Kidney epithelial cell (primary cell): ENCODE measurements around the gene TRIM13. TPM values are rescaled to one million over a fixed set of nuclear protein-coding genes. Genes with fewer than 3 reads are reported as not detected.

Experiments
- DNase-seq: peaks from one replicate; pipeline ENCODE4 v3.0.0-alpha.2; 2010; ENCODE audit warnings: low read depth
- H3K27me3 ChIP-seq: 2 replicates; pipeline ENCODE4 v1.6.0; 2011; ENCODE audit warnings: low read length; ENCODE audit not compliant: control insufficient read depth, insufficient read depth
- H3K36me3 ChIP-seq: 2 replicates; pipeline ENCODE4 v1.5.1; 2011; ENCODE audit warnings: low read length; ENCODE audit not compliant: control insufficient read depth, insufficient read depth
- H3K4me3 ChIP-seq: 2 replicates; pipeline ENCODE4 v1.5.1; 2011; ENCODE audit warnings: low read depth, mild to moderate bottlenecking, control low read depth, low read length
- total RNA-seq: library from RNA; depleted of rRNA; stranded (reverse); fragments of >200 nt; gene quantifications from 2 replicates; pipeline ENCODE4 v1.2.3, GENCODE V29; 2015
- TF ChIP-seq, protein P1 (sequence below): IDR thresholded peaks from 2 replicates; pipeline ENCODE4 v1.5.1; 2011; ENCODE audit warnings: mild to moderate bottlenecking, moderate library complexity, low read length, control low read depth, inconsistent platforms; ENCODE audit not compliant: insufficient read depth, poor library complexity, severe bottlenecking

TRIM13 gene
- total RNA-seq, 1 donor from 2014 or later: 17.5 TPM

DNA sequence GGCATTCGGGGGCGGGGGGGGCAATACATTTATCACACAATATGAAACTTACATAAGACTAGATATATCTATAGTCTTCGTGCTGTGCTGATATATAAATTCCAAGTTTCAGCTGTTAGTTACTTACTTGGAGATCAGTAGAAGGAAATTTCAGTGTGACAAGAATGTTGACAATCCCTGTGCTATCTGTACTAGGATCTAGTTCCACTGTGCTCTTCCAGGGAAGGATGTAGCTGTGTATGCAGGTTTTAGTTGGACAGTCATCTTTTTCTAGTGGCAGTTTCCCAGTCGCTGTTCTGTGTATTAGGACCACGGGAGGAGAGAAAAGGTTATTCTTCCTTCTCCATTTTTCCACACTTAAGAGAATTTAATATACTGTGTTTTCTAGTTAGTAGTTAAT lies 3.2 kb upstream of the TRIM13 start:
- no peaks in the 10 kb centered on the region for H3K27me3 ChIP-seq
- no peaks in the 10 kb centered on the region for H3K36me3 ChIP-seq
- TF ChIP-seq, protein P1, sequence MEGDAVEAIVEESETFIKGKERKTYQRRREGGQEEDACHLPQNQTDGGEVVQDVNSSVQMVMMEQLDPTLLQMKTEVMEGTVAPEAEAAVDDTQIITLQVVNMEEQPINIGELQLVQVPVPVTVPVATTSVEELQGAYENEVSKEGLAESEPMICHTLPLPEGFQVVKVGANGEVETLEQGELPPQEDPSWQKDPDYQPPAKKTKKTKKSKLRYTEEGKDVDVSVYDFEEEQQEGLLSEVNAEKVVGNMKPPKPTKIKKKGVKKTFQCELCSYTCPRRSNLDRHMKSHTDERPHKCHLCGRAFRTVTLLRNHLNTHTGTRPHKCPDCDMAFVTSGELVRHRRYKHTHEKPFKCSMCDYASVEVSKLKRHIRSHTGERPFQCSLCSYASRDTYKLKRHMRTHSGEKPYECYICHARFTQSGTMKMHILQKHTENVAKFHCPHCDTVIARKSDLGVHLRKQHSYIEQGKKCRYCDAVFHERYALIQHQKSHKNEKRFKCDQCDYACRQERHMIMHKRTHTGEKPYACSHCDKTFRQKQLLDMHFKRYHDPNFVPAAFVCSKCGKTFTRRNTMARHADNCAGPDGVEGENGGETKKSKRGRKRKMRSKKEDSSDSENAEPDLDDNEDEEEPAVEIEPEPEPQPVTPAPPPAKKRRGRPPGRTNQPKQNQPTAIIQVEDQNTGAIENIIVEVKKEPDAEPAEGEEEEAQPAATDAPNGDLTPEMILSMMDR: no peak
- no peak for DNase-seq
- no peak overlapping the region for H3K4me3 ChIP-seq

- no peak for DNase-seq
- H3K36me3 ChIP-seq: no peaks in the 10 kb centered on the region
- H3K4me3 ChIP-seq: peak overlapping the region; percentile 70
- TF ChIP-seq, protein P1: no peak
- H3K27me3 ChIP-seq: no peaks in the 10 kb centered on the region
Measured at GRCh38 chr13:49995625-49996101, 1.2 kb upstream of the TRIM13 start.

DNA sequence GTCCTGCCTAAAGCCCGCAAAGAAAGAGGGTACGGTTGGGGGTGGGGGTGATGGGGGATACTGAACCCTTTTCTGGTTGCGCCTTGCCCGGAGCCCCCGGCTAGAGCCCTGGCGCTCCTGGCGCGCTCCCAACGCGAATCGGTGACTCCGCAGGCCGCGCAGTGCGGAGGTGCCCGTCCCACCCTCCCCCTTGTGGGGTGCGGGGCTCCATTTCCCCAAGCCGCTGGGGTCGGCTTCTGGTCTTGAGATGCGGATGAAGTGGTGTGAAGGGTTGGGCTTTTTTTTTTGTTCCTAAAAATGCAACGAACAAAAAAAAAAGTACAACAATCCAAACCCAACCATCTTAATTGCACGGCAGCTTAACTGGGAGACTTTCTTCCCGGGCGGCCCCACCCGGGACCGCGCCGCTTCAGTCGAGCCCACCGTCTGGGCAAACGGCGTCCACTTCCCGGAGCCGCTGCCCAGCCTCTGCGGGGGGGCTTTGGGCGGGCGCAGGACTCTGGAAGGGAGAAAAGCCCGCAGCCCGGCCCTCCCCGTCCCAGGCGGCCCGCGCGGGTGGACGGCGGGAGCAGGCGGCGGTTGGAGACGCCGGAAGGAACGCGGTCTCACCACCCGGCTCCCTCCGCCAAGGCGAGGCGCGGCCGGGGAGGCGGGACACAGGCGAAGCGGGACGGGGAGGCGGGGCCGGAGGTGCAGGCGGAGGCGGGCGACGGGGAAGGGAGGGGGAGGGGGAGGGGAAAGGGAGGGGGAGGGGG lies 504 bp upstream of the TRIM13 start:
- TF ChIP-seq, protein P1: no peak
- Histone ChIP-seq H3K4me3 (peak overlapping the region; percentile 70), H3K36me3 (no peaks in the 10 kb centered on the region), H3K27me3 (no peaks in the 10 kb centered on the region)
- peak; percentile 39 for DNase-seq

DNA sequence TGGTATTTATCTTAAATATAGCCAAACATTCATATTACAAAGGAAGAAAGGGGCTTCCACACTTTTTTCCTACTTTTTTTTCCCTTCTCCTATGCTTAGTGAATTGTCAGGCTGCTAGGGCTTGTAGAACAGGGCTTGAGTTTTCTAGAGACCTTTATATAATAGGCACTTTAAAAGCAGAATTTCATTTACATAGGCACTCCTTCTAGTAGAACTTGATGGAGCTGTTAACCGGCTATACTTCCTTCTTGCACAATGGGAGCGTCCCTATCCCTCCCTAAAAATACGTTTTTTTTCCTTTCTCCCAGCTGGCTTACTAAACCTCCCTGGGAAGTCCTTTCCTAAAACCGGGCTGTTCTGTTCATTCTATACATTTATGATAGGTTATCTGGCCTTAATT lies 1.1 kb downstream of the TRIM13 start:
- TF ChIP-seq, protein P1: no peak
- H3K27me3 ChIP-seq: no peaks in the 10 kb centered on the region
- no peaks in the 10 kb centered on the region for H3K36me3 ChIP-seq
- peak overlapping the region; percentile 63 for H3K4me3 ChIP-seq
- DNase-seq: no peak

- Histone ChIP-seq H3K27me3 (no peaks in the 10 kb centered on the region), H3K4me3 (no peak overlapping the region), H3K36me3 (no peaks in the 10 kb centered on the region)
- TF ChIP-seq, protein P1: no peak
- DNase-seq: no peak
Measured at GRCh38 chr13:49998714-49999624, 2.1 kb downstream of the TRIM13 start.
